Fibroblast of the conjunctiva (primary cell): ENCODE results near the gene NOX4.
"Not testable (repeated sequence)": the region's sequence is repeated elsewhere in the genome, so short reads cannot be mapped to it uniquely, and the experiment has no call there.

Source experiments
- DNase-seq: peaks from one replicate; pipeline ENCODE4 v3.0.0-alpha.2; 2010; ENCODE audit warnings: low read depth

The NOX4 gene

GRCh38 chr11:89295023-89295422, 196.2 kb downstream of the NOX4 start:
- DNase-seq, result not testable (repeated sequence)

DNA sequence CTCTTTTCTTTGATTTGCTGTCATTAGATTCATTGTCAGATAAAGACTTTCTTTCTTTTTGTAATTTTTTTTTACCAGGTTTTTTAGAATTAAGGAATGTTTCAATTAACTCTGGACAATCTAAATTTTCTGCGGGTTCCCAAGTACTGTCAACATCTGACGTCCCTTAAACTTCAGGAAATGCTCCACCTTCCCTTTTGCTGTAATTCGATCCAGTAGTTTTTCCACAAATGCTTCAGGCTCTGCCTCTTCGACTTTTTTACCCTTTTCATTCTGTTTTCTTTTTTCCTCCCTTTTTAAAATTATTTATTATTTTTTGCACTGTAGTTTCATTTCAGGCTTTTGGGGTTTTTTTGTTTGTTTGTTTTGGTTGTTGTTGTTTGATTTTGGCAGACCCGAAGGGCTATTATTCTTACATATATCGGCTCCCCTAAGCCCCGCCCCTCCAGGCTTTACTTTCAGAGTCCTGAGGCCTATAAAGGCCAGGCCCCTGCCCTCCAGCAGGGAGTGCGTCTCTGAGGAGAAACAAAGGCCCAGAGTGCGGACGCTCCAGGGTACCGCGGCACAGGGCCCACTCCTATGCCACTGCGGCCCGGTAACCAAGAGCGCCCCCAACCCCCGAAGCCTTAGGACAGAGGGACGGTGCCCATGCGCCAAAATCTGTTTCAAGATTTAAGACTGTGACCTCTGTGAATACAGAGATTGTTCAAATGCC, 197.1 kb downstream of the NOX4 start:
- DNase-seq, result peak; percentile 1

DNA sequence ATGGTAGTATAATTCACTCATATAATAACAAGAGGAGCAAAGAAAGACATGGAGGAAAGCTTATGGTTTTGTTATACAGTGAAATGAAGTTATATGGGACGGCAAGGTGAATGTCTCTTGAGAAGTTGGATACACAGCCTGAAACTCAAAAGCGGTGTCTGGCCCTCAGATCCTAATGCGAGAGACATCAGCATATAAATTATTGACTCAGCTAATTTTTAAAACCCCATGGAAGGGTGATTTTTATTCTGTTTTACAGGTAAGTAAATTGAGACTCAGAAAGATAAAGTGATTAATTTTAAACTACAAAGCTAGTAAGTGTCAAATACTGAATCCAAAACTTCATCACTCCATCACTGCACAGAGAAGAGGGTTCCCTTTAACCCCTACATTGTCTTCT, 203.2 kb downstream of the NOX4 start:
- not testable (repeated sequence) for DNase-seq

DNA sequence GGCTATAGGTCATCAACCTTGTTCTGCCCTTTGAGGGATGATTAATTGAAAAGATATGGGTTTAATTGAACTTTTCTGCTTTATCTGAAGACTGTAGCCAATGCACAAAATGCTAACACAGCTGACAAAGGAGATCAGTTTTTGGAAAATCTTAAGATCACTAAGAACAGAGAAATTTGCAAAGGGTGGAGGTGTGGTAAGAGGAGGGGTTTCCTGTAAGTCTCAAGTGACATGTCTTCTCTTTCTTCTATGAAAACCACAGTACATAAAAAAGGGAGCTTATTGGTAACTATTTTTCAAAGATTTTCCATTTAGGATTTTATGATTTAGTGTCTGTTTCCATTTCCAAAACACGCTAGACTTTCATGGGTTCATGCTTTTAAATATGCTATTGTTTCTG, 204.6 kb downstream of the NOX4 start:
- DNase-seq, result not testable (repeated sequence)

DNA sequence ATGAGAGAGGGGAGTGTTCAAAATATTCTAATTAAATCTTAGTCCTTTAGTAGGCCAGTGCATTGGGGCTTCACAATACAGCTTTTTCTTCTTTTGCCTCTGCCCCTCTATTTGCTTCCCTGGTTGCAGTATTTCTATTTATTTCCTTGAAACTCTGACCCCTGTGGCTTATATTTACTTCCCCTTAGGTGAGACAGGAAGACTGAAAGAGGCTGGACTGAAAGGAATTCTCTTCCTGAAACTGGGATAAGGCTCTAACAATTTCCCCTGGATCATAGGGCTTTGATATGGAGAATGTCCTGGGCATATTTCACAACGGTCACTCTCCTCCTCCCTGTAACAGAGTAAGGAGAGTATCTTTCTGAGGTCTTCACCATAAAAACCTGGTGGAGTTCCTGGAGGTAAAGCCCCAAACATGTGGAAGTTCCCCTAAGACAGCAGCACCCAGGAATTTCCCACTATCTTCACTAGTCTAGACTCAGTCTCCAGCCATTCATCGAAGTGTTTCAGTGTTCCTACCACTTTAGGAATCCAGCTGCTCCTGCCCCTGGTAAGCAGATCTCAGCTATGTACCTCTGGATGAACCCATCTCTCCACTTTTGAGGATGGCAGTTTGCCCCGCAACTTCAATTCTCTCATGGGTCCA, 210.0 kb downstream of the NOX4 start:
- DNase-seq, result not testable (repeated sequence)

DNA sequence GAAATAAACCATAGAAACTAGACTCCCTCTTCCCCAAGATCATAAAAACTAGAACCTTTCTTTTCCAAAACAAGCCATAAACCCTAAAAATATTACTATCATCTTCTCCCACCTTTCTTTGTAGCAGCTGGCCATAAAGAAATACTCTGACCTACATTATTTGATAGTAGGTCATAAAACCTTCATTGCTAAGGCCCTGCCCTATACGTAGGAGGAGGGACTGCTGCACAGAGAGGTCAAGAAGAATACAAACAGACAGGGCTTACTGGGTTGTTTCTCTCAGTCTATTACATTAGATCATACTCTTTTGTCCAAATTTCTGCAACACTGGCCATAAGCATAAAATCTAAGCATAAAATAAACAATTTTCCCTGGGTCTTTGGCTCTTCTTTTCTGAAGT, 212.0 kb downstream of the NOX4 start:
- DNase-seq, result no peak

GRCh38 chr11:89275966-89276365, 215.2 kb downstream of the NOX4 start:
- DNase-seq, result no peak
